GM10266 (cell line): ENCODE data around the gene NTN4.
A peak's percentile ranks its signal among the peaks of the same experiment; 100 is the strongest.

Experiments
- DNase-seq: peaks from one replicate; pipeline ENCODE4 v3.0.0; 2012; ENCODE audit errors: extremely low spot score
- TF ChIP-seq, protein P1 (sequence below): IDR thresholded peaks from 2 replicates; pipeline ENCODE4 v1.5.1; 2012; ENCODE audit warnings: mild to moderate bottlenecking, low read depth; ENCODE audit not compliant: control insufficient read depth, insufficient read depth; ENCODE audit errors: missing control alignments

NTN4 gene

DNA sequence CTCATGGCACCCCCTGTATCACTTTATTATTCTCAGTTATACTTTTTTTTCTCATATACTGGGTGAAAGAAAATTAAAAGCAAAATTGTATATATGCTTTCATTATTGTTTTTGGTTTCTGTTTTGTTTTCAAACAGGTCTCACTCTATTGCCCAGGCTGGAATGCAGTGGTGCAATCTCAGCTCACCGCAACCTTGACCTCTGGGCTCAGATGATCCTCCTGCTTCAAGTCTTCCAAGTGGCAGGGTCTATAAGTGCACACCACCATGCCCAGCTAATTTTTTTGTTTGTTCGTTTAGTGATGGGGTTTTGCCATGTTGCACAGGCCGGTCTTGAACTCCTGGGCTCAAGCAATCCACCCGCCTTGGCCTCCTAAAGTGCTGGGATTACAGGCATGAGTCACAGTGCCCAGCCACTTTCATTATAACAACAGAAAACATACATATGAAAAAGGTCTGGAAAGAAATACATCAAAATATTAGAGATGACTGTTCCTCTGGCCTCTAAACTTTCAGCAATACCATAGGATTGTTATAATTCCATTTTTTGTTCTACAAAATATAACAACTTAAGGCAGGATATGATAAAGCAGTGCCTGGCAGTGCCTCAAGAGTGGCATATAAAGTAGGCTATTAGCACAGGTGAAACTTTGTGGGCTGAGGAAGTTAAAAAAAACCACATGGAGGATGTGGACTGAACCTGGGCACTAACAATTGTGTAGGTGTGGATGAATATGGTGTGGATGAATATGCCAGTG lies 5.8 kb upstream of the NTN4 start:
- no peak for DNase-seq
- TF ChIP-seq, protein P1, sequence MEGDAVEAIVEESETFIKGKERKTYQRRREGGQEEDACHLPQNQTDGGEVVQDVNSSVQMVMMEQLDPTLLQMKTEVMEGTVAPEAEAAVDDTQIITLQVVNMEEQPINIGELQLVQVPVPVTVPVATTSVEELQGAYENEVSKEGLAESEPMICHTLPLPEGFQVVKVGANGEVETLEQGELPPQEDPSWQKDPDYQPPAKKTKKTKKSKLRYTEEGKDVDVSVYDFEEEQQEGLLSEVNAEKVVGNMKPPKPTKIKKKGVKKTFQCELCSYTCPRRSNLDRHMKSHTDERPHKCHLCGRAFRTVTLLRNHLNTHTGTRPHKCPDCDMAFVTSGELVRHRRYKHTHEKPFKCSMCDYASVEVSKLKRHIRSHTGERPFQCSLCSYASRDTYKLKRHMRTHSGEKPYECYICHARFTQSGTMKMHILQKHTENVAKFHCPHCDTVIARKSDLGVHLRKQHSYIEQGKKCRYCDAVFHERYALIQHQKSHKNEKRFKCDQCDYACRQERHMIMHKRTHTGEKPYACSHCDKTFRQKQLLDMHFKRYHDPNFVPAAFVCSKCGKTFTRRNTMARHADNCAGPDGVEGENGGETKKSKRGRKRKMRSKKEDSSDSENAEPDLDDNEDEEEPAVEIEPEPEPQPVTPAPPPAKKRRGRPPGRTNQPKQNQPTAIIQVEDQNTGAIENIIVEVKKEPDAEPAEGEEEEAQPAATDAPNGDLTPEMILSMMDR, result no peak

DNA sequence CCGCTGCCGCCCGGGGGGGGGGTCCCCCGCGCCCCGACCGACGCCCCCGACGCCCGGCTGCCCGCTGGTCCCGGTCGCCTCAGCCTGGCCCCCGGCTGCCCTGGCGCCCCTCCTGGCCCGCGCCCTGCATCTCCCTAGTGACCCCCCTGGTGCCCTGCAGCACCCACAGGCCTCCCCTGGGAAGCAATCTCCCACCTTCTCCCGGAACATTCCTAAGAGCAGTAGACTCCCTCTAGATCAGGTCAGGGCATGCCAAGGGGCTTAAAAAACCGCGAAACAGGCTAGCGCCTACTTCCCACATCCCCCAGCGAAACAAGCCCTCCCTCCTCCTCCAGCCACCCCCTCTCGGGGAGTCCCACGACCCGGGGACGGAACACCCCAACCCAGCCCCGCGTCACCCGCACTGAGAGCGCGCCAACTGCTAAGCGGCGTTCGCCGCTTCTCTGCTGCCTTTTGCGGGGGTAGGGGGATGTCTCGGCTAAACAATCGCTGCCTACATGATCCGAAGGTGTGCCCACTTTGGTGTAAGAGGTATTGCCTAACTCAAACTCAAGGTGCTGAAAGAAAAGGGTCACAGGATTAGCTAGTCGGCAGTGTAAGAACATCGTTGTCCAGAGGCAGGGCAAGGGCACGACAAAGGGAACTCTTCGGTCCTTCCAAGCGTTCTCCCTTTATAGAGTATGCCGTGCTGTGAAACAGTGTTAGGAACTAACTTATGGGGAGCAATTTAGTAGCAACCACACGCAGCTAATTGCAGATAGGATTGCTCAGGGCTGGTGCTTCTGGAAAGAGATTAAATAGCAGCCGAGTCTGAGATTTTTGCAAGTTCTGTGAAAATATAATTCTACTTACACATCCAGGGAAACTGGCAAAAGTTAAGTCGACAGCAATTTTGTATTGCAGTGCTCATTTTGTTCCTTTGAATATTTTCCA lies 619 bp upstream of the NTN4 start:
- peak; percentile 32 for DNase-seq
- TF ChIP-seq, protein P1, result no peak

DNA sequence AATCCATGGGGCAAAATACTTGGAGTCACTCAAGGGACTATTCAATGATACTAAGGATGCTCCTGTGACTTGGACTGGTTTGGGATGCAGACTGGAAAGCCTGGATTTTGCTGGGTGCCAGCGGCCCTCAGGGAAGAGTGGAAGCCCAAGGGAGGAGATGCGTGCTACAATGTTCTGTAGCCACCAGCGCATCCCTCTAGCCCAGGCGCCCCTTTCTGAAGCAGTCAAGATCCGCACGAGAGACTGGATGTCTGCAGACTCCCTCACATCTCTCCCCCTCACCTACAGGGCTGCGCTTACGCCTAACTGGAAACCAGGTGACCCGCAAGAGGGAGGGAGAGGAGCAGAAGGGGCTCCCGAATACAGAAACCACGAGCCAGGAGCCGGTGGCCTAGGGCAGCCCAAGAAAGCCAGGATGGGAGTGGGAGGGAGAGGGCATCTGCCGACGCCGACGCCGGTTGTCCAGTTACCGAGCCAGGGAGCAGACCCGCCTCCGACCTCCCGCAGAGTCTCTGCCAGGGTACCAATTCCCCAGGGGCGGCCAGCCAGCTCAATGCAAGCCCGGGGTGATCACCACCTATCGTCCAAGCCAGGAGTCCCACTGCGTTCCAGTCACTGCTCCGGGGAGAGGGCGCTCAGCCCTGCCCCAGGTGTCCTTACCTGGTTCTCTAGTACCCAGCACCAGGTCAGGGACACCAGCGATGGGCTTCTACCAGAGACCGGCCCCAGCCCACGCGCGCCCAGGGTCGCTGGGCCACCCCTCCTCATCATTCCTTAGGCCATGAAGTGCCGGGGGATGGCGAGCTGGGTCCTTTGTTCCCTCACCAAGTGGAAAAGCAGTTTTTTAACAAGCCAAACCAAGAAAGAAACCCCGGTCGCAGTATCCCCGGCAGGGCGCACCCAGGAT lies 1.2 kb downstream of the NTN4 start:
- TF ChIP-seq, protein P1, result no peak
- no peak for DNase-seq

DNA sequence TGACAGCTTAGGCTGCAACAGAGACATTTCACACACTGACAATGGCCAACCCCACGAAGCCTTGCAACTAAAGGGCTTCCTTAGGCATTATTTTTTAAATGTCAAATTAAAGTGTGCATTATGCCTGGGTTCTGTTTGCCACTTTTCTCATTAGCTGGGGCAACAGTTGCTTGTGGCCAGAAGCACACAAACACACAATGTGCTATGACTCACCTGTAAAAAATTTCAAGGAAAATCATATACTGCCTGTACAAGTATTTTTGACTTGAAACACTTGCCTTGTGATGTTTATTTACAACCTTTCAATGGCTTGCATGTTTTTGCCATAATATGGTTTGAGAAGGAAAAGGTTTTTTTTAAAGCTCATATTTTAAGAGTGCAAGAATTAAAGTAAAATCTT lies 1.9 kb downstream of the NTN4 start:
- no peak for DNase-seq
- TF ChIP-seq, protein P1, result no peak

GRCh38 chr12:95787274-95787818 lies 3.2 kb downstream of the NTN4 start:
- DNase-seq, result no peak
- TF ChIP-seq, protein P1, result no peak

GRCh38 chr12:95784915-95785314 lies 5.6 kb downstream of the NTN4 start:
- TF ChIP-seq, protein P1, result no peak
- no peak for DNase-seq
